ENCODE measurements around the gene HRG.
"Not testable (repeated sequence)": the region's sequence is repeated elsewhere in the genome, so short reads cannot be mapped to it uniquely, and the experiment has no call there.

HRG gene

GRCh38 chr3:186697510-186697909 is 31.7 kb downstream of the HRG start:
- H3K27me3 ChIP-seq (ENCODE audit: insufficient read depth, low read length), result peaks cover 2% of the 10 kb centered on the region
- no peak overlapping the region for H2AFZ ChIP-seq (ENCODE audit: low read depth, low read length)
- no peaks in the 10 kb centered on the region for H3K4me1 ChIP-seq (ENCODE audit: insufficient read depth, low read length)
- H3K4me3 ChIP-seq (ENCODE audit: low read length), result no peak overlapping the region
- H3K9me3 ChIP-seq (ENCODE audit: low read length), result no peaks in the 10 kb centered on the region
- H3K36me3 ChIP-seq (ENCODE audit: insufficient read depth, low read length), result no peaks in the 10 kb centered on the region

DNA sequence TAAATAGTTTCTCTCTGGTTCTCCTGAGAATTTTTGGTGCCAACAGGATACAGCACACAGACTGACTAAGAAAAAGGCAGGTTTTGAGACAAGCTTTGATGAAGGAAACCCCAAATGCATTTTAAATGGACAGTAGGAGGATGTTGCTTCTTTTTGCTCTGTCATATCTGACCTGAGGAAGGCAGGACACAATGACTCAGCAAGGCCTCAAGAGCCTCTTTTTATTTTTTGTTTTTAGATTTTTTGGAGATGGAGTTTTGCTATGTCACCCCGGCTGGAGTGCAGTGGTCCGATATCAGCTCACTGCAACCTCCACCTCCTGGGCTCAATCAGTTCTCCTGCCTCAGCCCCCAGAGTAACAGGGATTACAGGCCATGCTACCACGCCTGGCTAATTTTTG is 34.5 kb downstream of the HRG start:
- H3K4me1 ChIP-seq (ENCODE audit: insufficient read depth, low read length), result no peaks in the 10 kb centered on the region
- no peak overlapping the region for H3K4me3 ChIP-seq (ENCODE audit: low read length)
- no peaks in the 10 kb centered on the region for H3K9me3 ChIP-seq (ENCODE audit: low read length)
- H2AFZ ChIP-seq (ENCODE audit: low read depth, low read length), result no peak overlapping the region
- peaks cover 2% of the 10 kb centered on the region for H3K27me3 ChIP-seq (ENCODE audit: insufficient read depth, low read length)
- H3K36me3 ChIP-seq (ENCODE audit: insufficient read depth, low read length), result no peaks in the 10 kb centered on the region

GRCh38 chr3:186702451-186702850 is 36.6 kb downstream of the HRG start:
- not testable (repeated sequence) for H3K9me3 ChIP-seq (ENCODE audit: low read length); H3K27me3 ChIP-seq (ENCODE audit: insufficient read depth, low read length); H3K36me3 ChIP-seq (ENCODE audit: insufficient read depth, low read length); H2AFZ ChIP-seq (ENCODE audit: low read depth, low read length); H3K4me3 ChIP-seq (ENCODE audit: low read length); H3K4me1 ChIP-seq (ENCODE audit: insufficient read depth, low read length)

GRCh38 chr3:186705882-186706780 is 40.3 kb downstream of the HRG start:
- no peak overlapping the region for H3K4me3 ChIP-seq (ENCODE audit: low read length)
- no peaks in the 10 kb centered on the region for H3K36me3 ChIP-seq (ENCODE audit: insufficient read depth, low read length)
- no peaks in the 10 kb centered on the region for H3K27me3 ChIP-seq (ENCODE audit: insufficient read depth, low read length)
- H3K9me3 ChIP-seq (ENCODE audit: low read length), result no peaks in the 10 kb centered on the region
- H3K4me1 ChIP-seq (ENCODE audit: insufficient read depth, low read length), result peaks cover 4% of the 10 kb centered on the region
- no peak overlapping the region for H2AFZ ChIP-seq (ENCODE audit: low read depth, low read length)

- no peaks in the 10 kb centered on the region for H3K9me3 ChIP-seq (ENCODE audit: low read length)
- H3K27me3 ChIP-seq (ENCODE audit: insufficient read depth, low read length), result no peaks in the 10 kb centered on the region
- peaks cover 4% of the 10 kb centered on the region for H3K4me1 ChIP-seq (ENCODE audit: insufficient read depth, low read length)
- no peak overlapping the region for H2AFZ ChIP-seq (ENCODE audit: low read depth, low read length)
- no peak overlapping the region for H3K4me3 ChIP-seq (ENCODE audit: low read length)
- H3K36me3 ChIP-seq (ENCODE audit: insufficient read depth, low read length), result no peaks in the 10 kb centered on the region
Observed at GRCh38 chr3:186708983-186709679, 43.3 kb downstream of the HRG start.

DNA sequence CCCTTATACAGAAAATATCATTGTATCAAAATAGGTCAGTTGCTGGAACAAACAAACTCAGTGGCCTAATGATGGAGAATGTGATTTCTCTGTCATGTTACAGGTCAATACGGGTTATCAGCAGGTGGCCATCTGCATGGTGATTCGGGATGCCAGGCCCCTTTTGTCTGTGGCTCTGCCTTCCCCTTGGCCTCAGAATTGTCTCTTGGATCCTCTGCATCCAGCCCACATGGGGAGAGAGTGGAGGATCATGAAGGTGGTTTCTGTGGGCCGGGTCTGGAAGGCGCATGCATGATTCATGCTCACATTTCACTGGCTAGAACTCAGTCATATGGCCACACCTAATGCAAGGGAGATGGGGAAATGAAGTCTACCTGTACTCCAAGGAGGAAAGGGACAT is 44.9 kb downstream of the HRG start:
- not testable (repeated sequence) for H3K27me3 ChIP-seq (ENCODE audit: insufficient read depth, low read length); H3K36me3 ChIP-seq (ENCODE audit: insufficient read depth, low read length); H2AFZ ChIP-seq (ENCODE audit: low read depth, low read length); H3K9me3 ChIP-seq (ENCODE audit: low read length); H3K4me3 ChIP-seq (ENCODE audit: low read length); H3K4me1 ChIP-seq (ENCODE audit: insufficient read depth, low read length)

DNA sequence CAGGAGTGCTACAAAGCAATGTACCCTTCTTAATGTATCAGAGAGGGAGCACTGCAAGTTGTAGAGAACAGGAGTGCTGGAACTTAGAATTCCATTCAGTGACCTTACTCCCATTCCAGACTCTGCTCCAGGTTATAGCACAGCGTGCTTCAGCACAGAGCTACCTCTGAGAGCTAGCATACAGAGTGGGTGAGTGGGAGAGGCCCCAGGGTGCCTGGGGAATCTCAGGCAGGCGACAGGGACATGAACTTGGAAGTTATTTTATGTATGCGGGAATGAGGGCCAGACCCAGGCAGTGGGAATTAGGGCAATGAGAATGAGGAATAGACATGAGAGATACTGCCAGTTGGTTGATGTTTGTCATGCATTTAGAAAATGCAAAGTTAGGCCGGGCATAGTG is 47.7 kb downstream of the HRG start:
- Histone ChIP-seq H3K27me3 (ENCODE audit: insufficient read depth, low read length) (no peaks in the 10 kb centered on the region), H3K36me3 (ENCODE audit: insufficient read depth, low read length) (no peaks in the 10 kb centered on the region), H3K9me3 (ENCODE audit: low read length) (no peaks in the 10 kb centered on the region), H3K4me3 (ENCODE audit: low read length) (no peak overlapping the region), H2AFZ (ENCODE audit: low read depth, low read length) (no peak overlapping the region), H3K4me1 (ENCODE audit: insufficient read depth, low read length) (peaks cover 4% of the 10 kb centered on the region)

GRCh38 chr3:186717039-186717457 is 51.2 kb downstream of the HRG start, which contains the start of gene KNG1:
Gene KNG1, plus strand, starts transcription at chr3:186717359. Its CDS starts 184 bp downstream, at chr3:186717543.
- no peaks in the 10 kb centered on the region for H3K4me1 ChIP-seq (ENCODE audit: insufficient read depth, low read length)
- H3K4me3 ChIP-seq (ENCODE audit: low read length), result no peak within 1 kb of the TSS
- no peaks in the 10 kb centered on the region for H3K9me3 ChIP-seq (ENCODE audit: low read length)
- no peak within 1 kb of the TSS for H2AFZ ChIP-seq (ENCODE audit: low read depth, low read length)
- H3K36me3 ChIP-seq (ENCODE audit: insufficient read depth, low read length), result no peaks in the 10 kb centered on the region
- H3K27me3 ChIP-seq (ENCODE audit: insufficient read depth, low read length), result no peaks in the 10 kb centered on the region

- Histone ChIP-seq H3K4me3 (ENCODE audit: low read length) (no peak overlapping the region), H3K36me3 (ENCODE audit: insufficient read depth, low read length) (no peaks in the 10 kb centered on the region), H3K9me3 (ENCODE audit: low read length) (no peaks in the 10 kb centered on the region), H3K4me1 (ENCODE audit: insufficient read depth, low read length) (no peaks in the 10 kb centered on the region), H3K27me3 (ENCODE audit: insufficient read depth, low read length) (no peaks in the 10 kb centered on the region), H2AFZ (ENCODE audit: low read depth, low read length) (no peak overlapping the region)
Observed at GRCh38 chr3:186719945-186720739, 54.3 kb downstream of the HRG start.

DNA sequence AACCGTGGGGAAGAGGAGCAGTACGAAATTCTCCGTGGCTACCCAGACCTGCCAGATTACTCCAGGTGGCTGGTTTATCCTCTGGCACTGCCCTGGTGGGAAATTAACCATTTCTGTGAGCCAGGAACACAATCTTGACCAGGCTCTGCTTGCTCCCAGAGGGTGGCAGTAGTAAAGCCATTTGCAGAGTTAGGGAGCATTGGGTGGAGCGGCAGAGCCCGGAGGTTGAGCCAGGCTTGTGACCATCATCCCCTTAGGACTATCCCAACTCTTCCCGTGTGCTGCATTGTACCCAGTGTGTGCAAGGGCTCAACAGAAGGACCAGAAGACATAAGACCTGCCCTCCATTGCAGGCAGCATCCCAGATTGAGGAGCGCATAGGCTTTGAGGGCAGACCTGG is 56.6 kb downstream of the HRG start:
- Histone ChIP-seq H2AFZ (ENCODE audit: low read depth, low read length) (no peak overlapping the region), H3K4me3 (ENCODE audit: low read length) (no peak overlapping the region), H3K27me3 (ENCODE audit: insufficient read depth, low read length) (no peaks in the 10 kb centered on the region), H3K4me1 (ENCODE audit: insufficient read depth, low read length) (no peaks in the 10 kb centered on the region), H3K9me3 (ENCODE audit: low read length) (no peaks in the 10 kb centered on the region), H3K36me3 (ENCODE audit: insufficient read depth, low read length) (no peaks in the 10 kb centered on the region)

DNA sequence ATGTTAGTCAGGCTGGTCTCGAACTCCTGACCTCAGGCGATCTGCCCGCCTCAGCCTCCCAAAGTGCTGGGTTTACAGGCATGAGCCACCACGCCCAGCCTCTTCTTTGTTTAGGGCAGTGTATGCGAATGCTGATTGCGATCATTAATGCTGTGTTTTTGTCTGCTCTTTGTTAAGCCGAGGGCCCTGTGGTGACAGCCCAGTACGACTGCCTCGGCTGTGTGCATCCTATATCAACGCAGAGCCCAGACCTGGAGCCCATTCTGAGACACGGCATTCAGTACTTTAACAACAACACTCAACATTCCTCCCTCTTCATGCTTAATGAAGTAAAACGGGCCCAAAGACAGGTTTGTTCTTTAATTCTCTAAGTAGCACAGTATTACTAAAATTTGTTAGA is 59.1 kb downstream of the HRG start:
- Histone ChIP-seq H3K9me3 (ENCODE audit: low read length) (no peaks in the 10 kb centered on the region), H3K4me3 (ENCODE audit: low read length) (no peak overlapping the region), H2AFZ (ENCODE audit: low read depth, low read length) (no peak overlapping the region), H3K4me1 (ENCODE audit: insufficient read depth, low read length) (no peaks in the 10 kb centered on the region), H3K36me3 (ENCODE audit: insufficient read depth, low read length) (no peaks in the 10 kb centered on the region), H3K27me3 (ENCODE audit: insufficient read depth, low read length) (peaks cover 2% of the 10 kb centered on the region)
